SK-N-SH (cell line): ENCODE data around the gene UTP11. TPM values are rescaled to one million over a fixed set of nuclear protein-coding genes. Genes with fewer than 3 reads are reported as not detected.

Experiments used
- CTCF ChIA-PET: fragments of 300-600, 350-600 bp; formaldehyde crosslinking; extraction: SDS; loops from one replicate; lab custom pipeline; 2021; lab: Yijun Ruan, JAX
- POLR2A ChIA-PET: fragments of 350-600 bp; sonication (Branson Sonifier 250); formaldehyde crosslinking; extraction: SDS; loops from one replicate; lab custom pipeline; 2020; ENCODE audit warnings: antibody characterized with exemption, inconsistent platforms; lab: Yijun Ruan, JAX
- DNase-seq: peaks from one replicate; pipeline ENCODE4 v3.0.0; 2012
- H2AFZ ChIP-seq: fragments of 200-600 bp; sonication (generic); 2 replicates; pipeline ENCODE4 v1.8.1; 2016; ENCODE audit warnings: antibody characterized with exemption, mild to moderate bottlenecking, low read depth
- H3F3A ChIP-seq: fragments of 200-600 bp; sonication (generic); replicated peaks from 2 replicates; pipeline ENCODE3; 2016; ENCODE audit warnings: antibody characterized with exemption, mild to moderate bottlenecking; ENCODE audit not compliant: insufficient read depth
- H3K27ac ChIP-seq, 2 experiments: fragments of 200-500 bp in 1 of 2; fragments of 200-600 bp in 1 of 2; sonication (Bioruptor generic) in 1 of 2; sonication (generic), shearing (Covaris generic) in 1 of 2; 2 replicates each; pipeline versions ENCODE4 v1.5.1 to v1.6.1; 2014 to 2016; ENCODE audit warnings: low read depth in 2 of 2, inconsistent platforms in 1 of 2, low read length in 1 of 2, mild to moderate bottlenecking in 1 of 2, mixed read lengths in 1 of 2
- H3K27me3 ChIP-seq: fragments of 200-600 bp; sonication (generic), shearing (Covaris generic); 2 replicates; pipeline ENCODE4 v1.6.1; 2016; ENCODE audit warnings: mixed run types; ENCODE audit not compliant: insufficient read depth
- H3K36me3 ChIP-seq, 2 experiments: fragments of 200-500 bp in 1 of 2; fragments of 200-600 bp in 1 of 2; sonication (Bioruptor generic) in 1 of 2; sonication (generic) in 1 of 2; replicated peaks in 1 of 2; 2 replicates each; pipeline versions ENCODE3 to v1.5.1; 2014 to 2016; ENCODE audit warnings: low read length in 1 of 2, mild to moderate bottlenecking in 1 of 2; ENCODE audit not compliant: insufficient read depth in 2 of 2, control insufficient read depth in 1 of 2
- H3K4me1 ChIP-seq, 2 experiments: fragments of 200-500 bp in 1 of 2; fragments of 200-600 bp in 1 of 2; sonication (Bioruptor generic) in 1 of 2; sonication (generic), shearing (Covaris generic) in 1 of 2; 2 replicates each; pipeline versions ENCODE4 v1.5.1 to v1.6.1; 2014 to 2016; ENCODE audit warnings: low read depth in 1 of 2, low read length in 1 of 2, mixed run types in 1 of 2; ENCODE audit not compliant: insufficient read depth in 2 of 2, control insufficient read depth in 1 of 2
- H3K4me2 ChIP-seq: fragments of 200-600 bp; sonication (generic), shearing (Covaris generic); 2 replicates; pipeline ENCODE4 v1.6.1; 2017; ENCODE audit warnings: mixed run types
- H3K4me3 ChIP-seq, 2 experiments: fragments of 200-500 bp in 1 of 2; fragments of 200-600 bp in 1 of 2; sonication (Bioruptor generic) in 1 of 2; sonication (generic), shearing (Covaris generic) in 1 of 2; 2 replicates each; pipeline versions ENCODE4 v1.5.1 to v1.8.1; 2014 to 2016; ENCODE audit warnings: low read depth in 2 of 2, inconsistent platforms in 1 of 2, low read length in 1 of 2, mild to moderate bottlenecking in 1 of 2, mixed read lengths in 1 of 2, moderate library complexity in 1 of 2
- H3K79me2 ChIP-seq: fragments of 200-600 bp; sonication (generic); 2 replicates; pipeline ENCODE4 v1.8.1; 2017; ENCODE audit warnings: mild to moderate bottlenecking; ENCODE audit not compliant: insufficient read depth
- H3K9ac ChIP-seq: fragments of 200-600 bp; sonication (generic); 2 replicates; pipeline ENCODE4 v1.6.1; 2017; ENCODE audit warnings: mixed run types
- H3K9me2 ChIP-seq: fragments of 200-600 bp; sonication (generic); 2 replicates; pipeline ENCODE4 v1.6.1; 2017; ENCODE audit warnings: mixed run types
- H3K9me3 ChIP-seq: fragments of 200-600 bp; sonication (generic); 2 replicates; pipeline ENCODE4 v1.6.1; 2017; ENCODE audit warnings: mixed run types, mild to moderate bottlenecking, moderate library complexity
- H4K20me1 ChIP-seq: fragments of 200-600 bp; sonication (generic); 2 replicates; pipeline ENCODE4 v1.6.1; 2017; ENCODE audit warnings: mild to moderate bottlenecking, mixed run types; ENCODE audit not compliant: insufficient read depth
- CTCF ChIP-seq: fragments of 200-600 bp; sonication (generic); IDR thresholded peaks from 2 replicates; pipeline ENCODE4 v1.6.1; 2017; ENCODE audit warnings: antibody characterized with exemption, mild to moderate bottlenecking, moderate library complexity
- ELF1 ChIP-seq: IDR thresholded peaks from 2 replicates; pipeline ENCODE4 v1.4.0; 2012
- FOSL2 ChIP-seq: IDR thresholded peaks from 2 replicates; pipeline ENCODE4 v1.4.0; 2012; ENCODE audit warnings: low read depth, mild to moderate bottlenecking, moderate library complexity, borderline replicate concordance
- FOXM1 ChIP-seq: IDR thresholded peaks from 2 replicates; pipeline ENCODE4 v1.4.0; 2012; ENCODE audit warnings: low read depth, mild to moderate bottlenecking
- GABPA ChIP-seq: IDR thresholded peaks from 2 replicates; pipeline ENCODE4 v1.4.0; 2012; ENCODE audit warnings: low read depth, mild to moderate bottlenecking
- GATA2 ChIP-seq: sonication (generic); formaldehyde crosslinking; IDR thresholded peaks from 2 replicates; pipeline ENCODE4 v1.5.0; 2020; ENCODE audit warnings: mild to moderate bottlenecking, missing genetic modification reagents
- JUND ChIP-seq: IDR thresholded peaks from 2 replicates; pipeline ENCODE4 v1.4.0; 2012
- MAX ChIP-seq: IDR thresholded peaks from 2 replicates; pipeline ENCODE4 v1.4.0; 2012; ENCODE audit warnings: low read depth
- MEF2A ChIP-seq: IDR thresholded peaks from 2 replicates; pipeline ENCODE4 v1.4.0; 2012; ENCODE audit warnings: low read depth, borderline replicate concordance
- MXI1 ChIP-seq: IDR thresholded peaks from 2 replicates; pipeline ENCODE4 v1.6.1; 2012; ENCODE audit warnings: mild to moderate bottlenecking, low read depth, low read length, improper control_type of control experiment
- NRF1 ChIP-seq: IDR thresholded peaks from 2 replicates; pipeline ENCODE4 v1.6.1; 2012; ENCODE audit warnings: low read depth, mild to moderate bottlenecking, low read length
- POLR2AphosphoS5 ChIP-seq: IDR thresholded peaks from 2 replicates; pipeline ENCODE4 v1.6.1; 2012; ENCODE audit warnings: low read depth, low read length
- RAD21 ChIP-seq: IDR thresholded peaks from 2 replicates; pipeline ENCODE4 v1.6.1; 2012; ENCODE audit warnings: mild to moderate bottlenecking, low read length
- RCOR1 ChIP-seq: fragments of 150-350 bp; IDR thresholded peaks from 2 replicates; pipeline ENCODE4 v1.6.1; 2017; ENCODE audit warnings: antibody characterized with exemption, low read length
- RXRA ChIP-seq: IDR thresholded peaks from 2 replicates; pipeline ENCODE4 v1.4.0; 2012; ENCODE audit warnings: low read depth, mild to moderate bottlenecking, borderline replicate concordance
- SIN3A ChIP-seq: IDR thresholded peaks from 2 replicates; pipeline ENCODE4 v1.6.1; 2012; ENCODE audit warnings: low read depth, mild to moderate bottlenecking, low read length, moderate library complexity, borderline replicate concordance
- SMC3 ChIP-seq: IDR thresholded peaks from 2 replicates; pipeline ENCODE4 v1.6.1; 2012; ENCODE audit warnings: low read depth, low read length, improper control_type of control experiment
- TCF12 ChIP-seq: IDR thresholded peaks from 2 replicates; pipeline ENCODE4 v1.4.0; 2012
- TEAD4 ChIP-seq: IDR thresholded peaks from 2 replicates; pipeline ENCODE4 v1.4.0; 2012; ENCODE audit warnings: mild to moderate bottlenecking, borderline replicate concordance; ENCODE audit not compliant: insufficient read depth
- USF1 ChIP-seq: IDR thresholded peaks from 2 replicates; pipeline ENCODE4 v1.4.0; 2012; ENCODE audit warnings: low read depth, borderline replicate concordance
- USF2 ChIP-seq: fragments of 150-350 bp; IDR thresholded peaks from 2 replicates; pipeline ENCODE4 v1.6.1; 2017; ENCODE audit warnings: antibody characterized with exemption, low read length, low read depth, borderline replicate concordance
- ZBTB33 ChIP-seq: IDR thresholded peaks from 2 replicates; pipeline ENCODE4 v1.4.0; 2012; ENCODE audit warnings: low read depth, borderline replicate concordance
- WGBS: methylation state at CpG from one replicate; pipeline ENCODE4 v1.1.6; 2017; ENCODE audit warnings: low lambda C conversion rate; 5-methylcytosine and 5-hydroxymethylcytosine counted together
- polyA plus RNA-seq, 3 experiments: library from polyadenylated mRNA; depleted of rRNA; stranded (reverse); fragments of >200 nt; gene quantifications; 2 replicates each; pipeline ENCODE4 v1.2.3, GENCODE V29; 2012

UTP11 gene
- polyA plus RNA-seq, 1 of the 3 experiments (the other 2 are of a cell fraction): 26.8 TPM

- CTCF ChIA-PET: interaction anchor here (0.9 to 5.2 kb wide), 3 partner anchors 9 to 836 kb away, joined by 3 to 37 read pairs (median 3); partner anchors contain the start of gene SF3A3
- Histone ChIP-seq H2AFZ (peak overlapping the region; percentile 19; the same call in 1 of the 2 replicates), H3K27me3 (no peaks in the 10 kb centered on the region), H3K9me2 (no peaks in the 10 kb centered on the region), H3K79me2 (peaks cover 57% of the 10 kb centered on the region), H3K27ac (peak overlapping the region; percentile 88 to 92), H3K4me2 (peak overlapping the region; percentile 70), H3F3A (peaks cover 27% of the 10 kb centered on the region), H4K20me1 (no peaks in the 10 kb centered on the region), H3K9ac (peak overlapping the region; percentile 62), H3K4me3 (no peak overlapping the region; a peak in 1 of 4 replicates), H3K4me1 (peaks cover 48 to 52% of the 10 kb centered on the region in 2 experiments), H3K36me3 (peaks cover 0 to 18% of the 10 kb centered on the region in 2 experiments), H3K9me3 (no peaks in the 10 kb centered on the region)
- peak; percentile 72 for DNase-seq
- POLR2A ChIA-PET: interaction anchor here (1.1 to 1.4 kb wide), 3 partner anchors 9 to 13 kb away, joined by 3 to 5 read pairs (median 5); partner anchors contain the start of gene SF3A3
- 0 out of 2 replicates have a peak, but pooled peaks have one; percentile 9 for TF ChIP-seq TCF12
- no peak for TF ChIP-seq POLR2AphosphoS5
- TF ChIP-seq RXRA: no peak
- TF ChIP-seq SMC3: no peak
- TF ChIP-seq FOSL2: peak; percentile 53
- TF ChIP-seq MAX: no peak
- TF ChIP-seq MXI1: no peak
- peak; percentile 49 for TF ChIP-seq JUND
- TF ChIP-seq TEAD4: no peak
- no peak for TF ChIP-seq GATA2 (CRISPR knock-in tag)
- TF ChIP-seq ZBTB33: no peak
- 0 out of 2 replicates have a peak, but pooled peaks have one; percentile 17 for TF ChIP-seq ELF1
- TF ChIP-seq GABPA: 0 out of 2 replicates have a peak, but pooled peaks have one; percentile 16
- TF ChIP-seq NRF1: no peak
- no peak for TF ChIP-seq RCOR1
- WGBS: 11% methylated on average over 8 of the region's 9 CpGs
Observed at GRCh38 chr1:37999430-38000232, 12.9 kb upstream of the UTP11 start.

- no peaks in the 10 kb centered on the region for H3K27me3 ChIP-seq
- peaks cover 27% of the 10 kb centered on the region for H3F3A ChIP-seq
- peaks cover 48 to 49% of the 10 kb centered on the region in 2 experiments for H3K4me1 ChIP-seq
- CTCF ChIA-PET: interaction anchor here (0.6 to 5.2 kb wide), 4 partner anchors 10 to 835 kb away, joined by 3 to 37 read pairs (median 3); partner anchors contain the start of gene SF3A3
- no peak for DNase-seq
- H2AFZ ChIP-seq: peak overlapping the region; percentile 19; the same call in 1 of the 2 replicates
- peaks cover 0 to 18% of the 10 kb centered on the region in 2 experiments for H3K36me3 ChIP-seq
- peak overlapping the region; percentile 62 for H3K9ac ChIP-seq
- H3K27ac ChIP-seq: peak overlapping the region; percentile 88 to 92
- POLR2A ChIA-PET: interaction anchor here (1.1 to 1.4 kb wide), 3 partner anchors 10 to 13 kb away, joined by 3 to 5 read pairs (median 5); partner anchors contain the start of gene SF3A3
- no peaks in the 10 kb centered on the region for H3K9me2 ChIP-seq
- no peak overlapping the region; a peak in 1 of 4 replicates for H3K4me3 ChIP-seq
- peaks cover 59% of the 10 kb centered on the region for H3K79me2 ChIP-seq
- TF ChIP-seq SIN3A (no peak), CTCF (no peak), RAD21 (no peak), TEAD4 (no peak), USF2 (no peak), RCOR1 (no peak), MEF2A (no peak), NRF1 (no peak), USF1 (no peak), ELF1 (no peak), FOXM1 (no peak), JUND (no peak)
- H3K9me3 ChIP-seq: no peaks in the 10 kb centered on the region
- peak overlapping the region; percentile 70 for H3K4me2 ChIP-seq
- WGBS: 58% methylated on average over 2 of the region's 2 CpGs
- H4K20me1 ChIP-seq: no peaks in the 10 kb centered on the region
Observed at GRCh38 chr1:38000233-38000528, 12.4 kb upstream of the UTP11 start.
